Measurements from ENCODE around the gene DDX11. TPM values are rescaled to one million over a fixed set of nuclear protein-coding genes. Genes with fewer than 3 reads are reported as not detected.
"Not testable (repeated sequence)": the region's sequence is repeated elsewhere in the genome, so short reads cannot be mapped to it uniquely, and the experiment has no call there.

Gene DDX11
- total RNA-seq, 2 donors from 2014 or later: 15.3 to 96.1 TPM

DNA sequence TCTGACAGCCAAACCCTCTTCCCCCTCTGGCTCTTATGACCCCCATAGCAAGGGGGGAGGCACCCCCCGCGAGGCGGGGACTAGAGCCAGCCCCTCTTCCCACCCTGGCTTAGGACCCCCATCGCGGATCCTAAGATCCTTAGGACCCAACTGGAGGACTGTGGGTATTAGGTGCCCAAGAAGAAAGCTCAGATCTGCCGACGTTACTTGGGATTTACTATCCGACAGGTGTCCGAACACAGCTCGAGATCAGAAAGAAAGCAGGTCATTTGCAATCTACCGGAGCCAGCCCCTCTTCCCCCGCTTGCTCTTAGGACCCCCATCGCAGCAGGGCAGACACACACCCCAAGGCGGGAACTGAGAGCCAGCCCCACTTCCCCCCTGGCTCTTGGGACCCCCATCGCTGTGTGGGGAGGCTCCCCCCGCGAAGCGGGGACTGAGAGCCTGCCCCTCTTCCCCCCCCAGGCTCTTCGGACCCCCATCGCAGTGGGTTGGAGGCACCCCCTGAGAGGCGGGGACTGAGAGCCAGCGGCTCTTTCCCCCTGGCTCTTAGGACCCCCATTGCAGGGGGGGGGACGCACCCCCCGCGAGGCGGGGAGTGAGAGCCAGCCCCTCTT, 46.8 kb downstream of the DDX11 start:
- Histone ChIP-seq H3K36me3 (no peaks in the 10 kb centered on the region), H3K27me3 (peaks cover 10% of the 10 kb centered on the region), H3K4me1 (no peaks in the 10 kb centered on the region), H3K9ac (ENCODE audit: low read depth in 2 of 2, low read length in 2 of 2) (no peak overlapping the region), H3K9me3 (no peaks in the 10 kb centered on the region), H3K27ac (no peak overlapping the region), H3K4me3 (no peak overlapping the region)
- DNase-seq: no peak
- intact Hi-C loops (cut with DNase I): no loop called here
- TF ChIP-seq, protein P1, sequence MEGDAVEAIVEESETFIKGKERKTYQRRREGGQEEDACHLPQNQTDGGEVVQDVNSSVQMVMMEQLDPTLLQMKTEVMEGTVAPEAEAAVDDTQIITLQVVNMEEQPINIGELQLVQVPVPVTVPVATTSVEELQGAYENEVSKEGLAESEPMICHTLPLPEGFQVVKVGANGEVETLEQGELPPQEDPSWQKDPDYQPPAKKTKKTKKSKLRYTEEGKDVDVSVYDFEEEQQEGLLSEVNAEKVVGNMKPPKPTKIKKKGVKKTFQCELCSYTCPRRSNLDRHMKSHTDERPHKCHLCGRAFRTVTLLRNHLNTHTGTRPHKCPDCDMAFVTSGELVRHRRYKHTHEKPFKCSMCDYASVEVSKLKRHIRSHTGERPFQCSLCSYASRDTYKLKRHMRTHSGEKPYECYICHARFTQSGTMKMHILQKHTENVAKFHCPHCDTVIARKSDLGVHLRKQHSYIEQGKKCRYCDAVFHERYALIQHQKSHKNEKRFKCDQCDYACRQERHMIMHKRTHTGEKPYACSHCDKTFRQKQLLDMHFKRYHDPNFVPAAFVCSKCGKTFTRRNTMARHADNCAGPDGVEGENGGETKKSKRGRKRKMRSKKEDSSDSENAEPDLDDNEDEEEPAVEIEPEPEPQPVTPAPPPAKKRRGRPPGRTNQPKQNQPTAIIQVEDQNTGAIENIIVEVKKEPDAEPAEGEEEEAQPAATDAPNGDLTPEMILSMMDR (IDR thresholded peaks at IDR 0.05): no peak

DNA sequence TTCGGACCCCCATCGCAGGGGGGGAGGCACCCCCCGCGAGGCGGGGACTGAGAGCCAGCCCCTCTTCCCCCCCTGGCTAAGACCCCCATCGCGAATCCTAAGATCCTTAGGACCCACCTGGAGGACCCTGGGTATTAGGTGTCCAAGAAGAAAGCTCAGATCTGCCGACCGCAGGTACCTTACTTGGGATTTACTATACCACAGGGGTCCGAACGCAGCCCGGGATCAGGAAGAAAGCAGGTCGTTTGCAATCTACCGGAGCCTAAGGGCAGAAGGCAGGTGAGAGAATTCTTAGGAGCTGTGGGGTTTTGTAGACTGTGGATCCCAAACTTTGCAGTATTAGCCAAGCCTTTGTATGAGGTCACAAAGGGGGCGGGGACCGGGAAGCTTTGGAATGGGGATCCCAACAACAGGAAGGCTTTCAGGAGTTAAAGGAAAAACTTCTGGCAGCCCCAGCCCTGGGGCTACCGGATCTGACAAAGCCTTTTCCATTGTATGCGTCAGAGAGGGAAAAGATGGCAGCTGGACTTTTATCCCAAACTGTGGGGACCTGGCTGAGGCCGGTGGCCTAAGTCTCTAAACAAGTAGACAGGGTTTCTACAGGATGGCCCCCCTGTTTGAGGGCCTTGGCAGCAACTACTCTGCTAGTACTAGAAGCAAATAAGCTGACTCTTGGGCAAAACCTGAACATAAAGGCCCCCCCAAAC, 47.5 kb downstream of the DDX11 start:
- H3K27me3 ChIP-seq: peaks cover 10% of the 10 kb centered on the region
- H3K36me3 ChIP-seq; H3K4me3 ChIP-seq; DNase-seq; intact Hi-C loops (cut with DNase I); H3K4me1 ChIP-seq; H3K27ac ChIP-seq; H3K9me3 ChIP-seq; H3K9ac ChIP-seq (ENCODE audit: low read depth in 2 of 2, low read length in 2 of 2): not testable (repeated sequence)

DNA sequence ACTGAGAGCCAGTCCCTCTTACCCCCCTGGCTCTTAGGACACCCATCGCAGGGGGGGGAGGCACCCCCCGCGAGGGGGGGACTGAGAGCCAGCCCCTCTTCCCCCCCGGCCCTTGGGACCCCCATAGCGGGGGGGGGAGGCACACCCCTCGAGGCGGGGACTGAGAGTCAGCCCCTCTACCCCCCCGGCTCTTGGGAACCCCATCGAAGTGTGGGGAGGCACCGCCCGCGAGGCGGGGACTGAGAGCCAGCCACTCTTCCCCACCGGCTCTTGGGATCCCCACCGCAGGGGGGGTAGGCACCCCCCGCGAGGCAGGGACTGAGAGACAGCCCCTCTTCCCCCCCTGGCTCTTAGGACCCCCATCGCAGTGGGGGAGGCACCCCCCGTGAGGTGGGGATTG, 48.8 kb downstream of the DDX11 start:
- intact Hi-C loops (cut with DNase I): no loop called here
- Histone ChIP-seq H3K36me3 (no peaks in the 10 kb centered on the region), H3K27me3 (peaks cover 10% of the 10 kb centered on the region), H3K9ac (ENCODE audit: low read depth in 2 of 2, low read length in 2 of 2) (no peak overlapping the region), H3K4me1 (no peaks in the 10 kb centered on the region), H3K9me3 (no peaks in the 10 kb centered on the region), H3K27ac (no peak overlapping the region), H3K4me3 (no peak overlapping the region)
- TF ChIP-seq, protein P1 (IDR thresholded peaks at IDR 0.05): no peak
- no peak for DNase-seq

DNA sequence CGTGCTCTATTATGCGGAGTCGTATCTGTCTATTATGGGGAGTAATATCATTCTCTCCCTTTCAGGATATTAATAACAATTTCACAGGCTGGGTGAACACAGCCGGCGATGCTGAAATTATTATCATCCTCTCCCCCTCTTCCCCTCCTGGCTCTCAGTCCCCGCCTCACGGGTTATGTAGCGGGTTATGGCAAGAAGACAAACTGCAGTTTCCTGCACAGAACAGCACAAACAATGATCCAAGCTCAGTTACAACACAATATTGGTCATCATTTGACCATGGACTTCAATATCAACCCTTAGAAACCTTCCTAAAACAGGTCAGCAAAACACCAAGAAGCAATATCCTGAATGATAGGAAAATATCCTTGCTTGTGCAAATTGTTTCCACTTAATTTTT, 50.5 kb downstream of the DDX11 start:
- H3K36me3 ChIP-seq; H3K27ac ChIP-seq; DNase-seq; H3K9me3 ChIP-seq; H3K4me1 ChIP-seq; H3K4me3 ChIP-seq; intact Hi-C loops (cut with DNase I); H3K27me3 ChIP-seq; H3K9ac ChIP-seq (ENCODE audit: low read depth in 2 of 2, low read length in 2 of 2): not testable (repeated sequence)

DNA sequence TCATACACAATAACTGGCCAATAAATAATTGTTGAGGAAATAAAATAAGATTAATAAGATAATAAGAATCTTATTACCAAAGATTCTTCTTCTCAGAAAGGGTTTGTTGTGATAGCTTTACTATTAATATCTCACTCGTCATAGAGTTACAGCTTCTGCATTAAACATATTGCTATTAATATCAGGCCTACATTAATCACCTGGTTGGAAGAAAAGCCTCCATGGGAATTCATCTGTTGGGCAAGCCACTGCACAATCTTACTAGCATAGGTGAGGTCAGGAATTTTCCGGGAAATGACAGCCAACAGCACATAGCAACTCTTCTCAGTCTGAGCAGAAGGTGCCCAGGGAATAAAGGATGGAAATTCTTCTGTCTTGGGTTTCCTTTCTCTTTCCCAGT, 51.5 kb downstream of the DDX11 start:
- DNase-seq; H3K36me3 ChIP-seq; H3K9me3 ChIP-seq; H3K27ac ChIP-seq; H3K9ac ChIP-seq (ENCODE audit: low read depth in 2 of 2, low read length in 2 of 2); H3K4me1 ChIP-seq; H3K4me3 ChIP-seq; H3K27me3 ChIP-seq; intact Hi-C loops (cut with DNase I): not testable (repeated sequence)

DNA sequence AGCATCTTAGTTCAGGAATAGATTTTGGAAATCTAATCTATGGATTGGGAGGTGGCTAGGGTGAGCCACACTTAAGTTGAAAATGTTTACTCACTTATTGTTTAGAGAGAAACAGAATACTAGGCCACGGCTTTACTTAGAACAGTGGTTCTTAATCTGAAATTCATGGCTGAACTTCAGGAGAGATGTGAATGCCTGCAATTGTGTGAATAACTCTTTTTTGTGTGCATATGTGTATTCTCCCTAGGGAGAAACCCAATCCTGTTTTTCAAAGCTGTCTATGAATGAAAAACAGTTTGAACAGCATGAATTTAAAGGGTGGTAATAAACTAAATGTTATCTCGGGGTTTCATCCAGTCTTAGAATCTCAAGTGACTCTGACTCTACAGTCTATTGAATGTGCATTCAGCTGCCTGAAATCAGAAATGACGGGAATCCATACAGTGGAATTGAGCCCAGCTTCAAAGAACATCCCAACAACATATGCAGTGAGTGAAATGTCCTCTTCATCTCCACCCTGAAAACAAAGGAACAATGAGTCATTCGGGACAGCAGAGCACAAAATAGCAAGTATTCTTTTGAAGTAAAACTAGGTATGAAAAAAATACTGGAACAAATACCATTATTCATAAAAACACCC, 53.7 kb downstream of the DDX11 start:
- H3K36me3 ChIP-seq; H3K27ac ChIP-seq; H3K9ac ChIP-seq (ENCODE audit: low read depth in 2 of 2, low read length in 2 of 2); intact Hi-C loops (cut with DNase I); H3K9me3 ChIP-seq; H3K4me3 ChIP-seq; DNase-seq; H3K4me1 ChIP-seq; H3K27me3 ChIP-seq: not testable (repeated sequence)

DNA sequence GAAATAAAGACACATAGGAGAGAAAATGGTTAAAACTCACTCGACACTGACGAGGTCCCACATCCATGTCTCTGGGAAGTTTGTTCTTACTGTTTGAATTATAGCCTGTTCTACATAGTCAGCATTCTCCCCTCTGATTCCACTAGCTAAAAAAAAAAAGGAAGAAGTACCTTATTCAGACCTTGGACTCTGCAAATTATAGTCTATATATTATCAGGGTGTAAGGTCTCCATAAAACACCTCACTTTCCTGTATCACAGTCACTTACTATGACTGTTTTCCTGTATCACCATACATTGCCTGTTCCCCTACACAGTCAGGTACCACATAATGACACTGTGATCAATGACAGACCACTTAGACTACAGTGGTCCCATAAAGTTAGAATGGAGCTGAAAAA, 62.9 kb downstream of the DDX11 start:
- H3K4me3 ChIP-seq; H3K9ac ChIP-seq (ENCODE audit: low read depth in 2 of 2, low read length in 2 of 2); DNase-seq: not testable (repeated sequence)

DNA sequence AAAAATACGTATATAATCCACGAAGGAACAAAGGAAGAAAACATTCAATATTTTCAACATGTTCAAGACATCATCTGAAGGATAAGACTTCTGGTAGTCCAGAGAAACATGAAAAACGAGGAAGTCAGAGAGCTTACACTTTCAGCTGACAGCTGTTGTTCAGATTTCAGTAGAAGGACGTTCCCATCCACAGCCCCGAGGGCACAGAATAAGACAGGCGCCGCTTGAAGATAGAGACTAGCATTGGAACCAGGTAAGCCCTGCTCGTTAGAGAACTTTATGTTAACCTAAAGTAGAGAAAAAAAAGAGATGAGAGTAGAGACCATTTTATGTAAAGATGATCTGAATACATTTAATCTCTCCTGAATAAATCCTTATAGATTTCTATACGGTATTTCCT, 71.1 kb downstream of the DDX11 start:
- H3K9me3 ChIP-seq; DNase-seq; intact Hi-C loops (cut with DNase I); H3K4me3 ChIP-seq; H3K9ac ChIP-seq (ENCODE audit: low read depth in 2 of 2, low read length in 2 of 2); H3K4me1 ChIP-seq; H3K27ac ChIP-seq; H3K27me3 ChIP-seq; H3K36me3 ChIP-seq: not testable (repeated sequence)

More for the DNA sequence above, 62.9 kb downstream of the DDX11 start:
- H3K27me3 ChIP-seq; H3K4me1 ChIP-seq; H3K36me3 ChIP-seq; intact Hi-C loops (cut with DNase I); H3K27ac ChIP-seq; H3K9me3 ChIP-seq: not testable (repeated sequence)

DNA sequence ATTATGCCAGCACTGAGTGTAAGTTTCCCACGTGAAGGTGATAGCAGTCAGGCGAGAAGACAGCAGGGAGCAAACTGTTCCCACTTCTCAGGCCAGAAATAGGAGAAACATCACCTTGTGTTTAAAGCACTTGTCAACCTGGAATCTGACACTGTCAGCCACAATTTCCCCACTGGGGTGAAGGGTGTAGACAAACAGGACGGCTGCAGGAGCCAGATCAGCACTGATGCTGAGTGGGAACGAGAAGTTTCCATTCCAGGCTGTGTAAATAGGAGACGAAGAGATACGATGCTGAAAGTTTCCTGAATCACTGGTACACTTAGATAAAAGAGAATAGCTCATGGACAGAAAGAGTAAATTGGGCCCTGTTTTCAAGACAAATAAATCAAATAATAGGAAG, 71.6 kb downstream of the DDX11 start:
- intact Hi-C loops (cut with DNase I); H3K4me1 ChIP-seq; H3K36me3 ChIP-seq; H3K4me3 ChIP-seq; H3K9me3 ChIP-seq; H3K9ac ChIP-seq (ENCODE audit: low read depth in 2 of 2, low read length in 2 of 2); DNase-seq; H3K27ac ChIP-seq; H3K27me3 ChIP-seq: not testable (repeated sequence)

DNA sequence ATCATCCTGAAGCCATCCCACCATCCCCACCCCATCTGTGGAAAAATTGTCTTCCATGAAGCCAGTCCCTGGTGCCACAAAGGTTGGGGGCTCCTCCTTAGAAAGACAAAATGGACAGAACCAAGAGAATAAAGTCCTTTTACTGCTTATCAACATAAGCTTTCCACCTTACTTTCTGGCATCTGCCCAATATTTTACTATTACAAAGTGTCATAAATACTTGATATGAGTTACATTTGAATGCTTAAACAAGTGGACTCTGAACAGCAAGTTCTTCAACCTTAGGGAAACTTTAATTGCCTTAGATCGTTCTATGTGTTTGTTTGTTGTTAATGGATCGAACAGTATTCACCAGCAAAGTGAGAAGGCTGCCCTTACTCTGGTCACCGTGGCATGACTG, 73.8 kb downstream of the DDX11 start:
- H3K27me3 ChIP-seq; DNase-seq; H3K9ac ChIP-seq (ENCODE audit: low read depth in 2 of 2, low read length in 2 of 2); H3K27ac ChIP-seq; H3K4me1 ChIP-seq; intact Hi-C loops (cut with DNase I); H3K36me3 ChIP-seq; H3K9me3 ChIP-seq; H3K4me3 ChIP-seq: not testable (repeated sequence)

DNA sequence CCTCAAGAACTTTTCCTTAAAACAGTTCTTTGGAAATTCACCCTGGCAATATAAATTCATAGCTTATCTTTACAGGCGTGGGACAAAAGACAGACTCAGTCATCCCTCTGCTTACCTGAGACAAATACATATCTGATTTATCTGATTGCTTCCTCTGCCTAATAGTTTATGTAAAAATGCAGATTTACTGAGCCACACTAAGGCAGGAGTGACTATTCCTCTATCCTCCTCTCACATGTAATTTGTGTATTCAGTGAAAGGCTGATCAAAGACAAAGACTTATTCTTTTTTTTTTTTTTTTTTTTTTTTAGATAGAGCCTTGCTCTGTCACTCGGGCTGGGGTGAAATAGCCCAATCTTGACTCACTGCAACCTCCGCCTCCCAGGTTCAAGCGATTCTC, 77.1 kb downstream of the DDX11 start:
- H3K9ac ChIP-seq (ENCODE audit: low read depth in 2 of 2, low read length in 2 of 2); H3K27ac ChIP-seq; H3K36me3 ChIP-seq; DNase-seq; intact Hi-C loops (cut with DNase I); H3K4me3 ChIP-seq; H3K4me1 ChIP-seq; H3K9me3 ChIP-seq; H3K27me3 ChIP-seq: not testable (repeated sequence)

Measured in colonic mucosa (tissue), 4 donors.